GM06990 (cell line): Measurements from ENCODE around the gene STIL.

Experiments used
- DNase-seq: peaks from one replicate; pipeline ENCODE4 v3.0.0-alpha.2; 2011; ENCODE audit not compliant: insufficient read length; ENCODE audit errors: extremely low read depth
- H3K27me3 ChIP-seq: replicated peaks from 2 replicates; pipeline ENCODE4 v1.6.0; 2011; ENCODE audit warnings: low read length; ENCODE audit not compliant: control insufficient read depth, insufficient read depth
- H3K36me3 ChIP-seq: 2 replicates; pipeline ENCODE4 v1.5.1; 2011; ENCODE audit warnings: low read length; ENCODE audit not compliant: control insufficient read depth, insufficient read depth
- H3K4me3 ChIP-seq: replicated peaks from 2 replicates; pipeline ENCODE4 v1.5.1; 2011; ENCODE audit warnings: low read depth, mild to moderate bottlenecking, control low read depth, low read length
- CTCF ChIP-seq: IDR thresholded peaks from 2 replicates; pipeline ENCODE4 v1.5.1; 2011; ENCODE audit warnings: low read length, control low read depth, mild to moderate bottlenecking, inconsistent platforms; ENCODE audit not compliant: insufficient read depth, poor library complexity, severe bottlenecking

Gene STIL

GRCh38 chr1:47223921-47224675 is 89.8 kb downstream of the STIL start:
- no peak overlapping the region for H3K4me3 ChIP-seq
- H3K36me3 ChIP-seq = no peaks in the 10 kb centered on the region
- no peak for TF ChIP-seq CTCF
- DNase-seq = no peak
- peaks cover under 1% of the 10 kb centered on the region for H3K27me3 ChIP-seq

GRCh38 chr1:47223174-47223920 is 90.6 kb downstream of the STIL start:
- Histone ChIP-seq H3K4me3 (no peak overlapping the region), H3K27me3 (no peaks in the 10 kb centered on the region; the same call in none of the 2 replicates), H3K36me3 (no peaks in the 10 kb centered on the region)
- no peak for DNase-seq
- no peak for TF ChIP-seq CTCF

GRCh38 chr1:47222476-47222875 is 91.5 kb downstream of the STIL start:
- no peak for DNase-seq
- no peaks in the 10 kb centered on the region for H3K36me3 ChIP-seq
- H3K4me3 ChIP-seq = no peak overlapping the region
- H3K27me3 ChIP-seq = no peaks in the 10 kb centered on the region; the same call in none of the 2 replicates
- no peak for TF ChIP-seq CTCF

GRCh38 chr1:47219590-47220220 is 94.2 kb downstream of the STIL start:
- TF ChIP-seq CTCF = no peak
- Histone ChIP-seq H3K36me3 (no peaks in the 10 kb centered on the region), H3K27me3 (no peaks in the 10 kb centered on the region; the same call in none of the 2 replicates), H3K4me3 (no peak overlapping the region)
- DNase-seq = no peak

- Histone ChIP-seq H3K27me3 (no peaks in the 10 kb centered on the region; the same call in 1 of the 2 replicates), H3K36me3 (no peaks in the 10 kb centered on the region), H3K4me3 (no peak overlapping the region)
- TF ChIP-seq CTCF = no peak
- DNase-seq = no peak
Measured at GRCh38 chr1:47219001-47219400, 94.9 kb downstream of the STIL start.
